HepG2 (cell line): ENCODE measurements around the gene POP5. TPM values are rescaled to one million over a fixed set of nuclear protein-coding genes. Genes with fewer than 3 reads are reported as not detected.
A peak's percentile ranks its signal among the peaks of the same experiment; 100 is the strongest.

Experiments
- AGO2 ChIP-seq: fragments of 200-400 bp; formaldehyde crosslinking; optimal IDR thresholded peaks from 2 replicates; pipeline ENCODE3; 2017; ENCODE audit warnings: mild to moderate bottlenecking, low read depth, low read length, moderate library complexity
- FOXK1 ChIP-seq: sonication (generic); formaldehyde crosslinking; IDR thresholded peaks from 2 replicates; pipeline ENCODE4 v1.4.0; 2020; ENCODE audit warnings: low read depth, missing genetic modification reagents, borderline replicate concordance
- NCOA2 ChIP-seq: sonication (generic); formaldehyde crosslinking; IDR thresholded peaks from 2 replicates; pipeline ENCODE4 v1.8.0; 2022; ENCODE audit warnings: inconsistent platforms
- NFIC ChIP-seq: IDR thresholded peaks from 2 replicates; pipeline ENCODE4 v1.6.1; 2012; ENCODE audit warnings: mild to moderate bottlenecking, low read length, inconsistent platforms
- POLR2AphosphoS2 ChIP-seq: IDR thresholded peaks from 2 replicates; pipeline ENCODE4 v1.6.1; 2011; ENCODE audit warnings: low read depth, low read length, improper control_type of control experiment
- SNRNP70 ChIP-seq: fragments of 200-400 bp; formaldehyde crosslinking; IDR thresholded peaks from 2 replicates; pipeline ENCODE4 v1.6.1; 2017; ENCODE audit warnings: mild to moderate bottlenecking, low read depth, low read length, moderate library complexity
- SP4 ChIP-seq: sonication (generic); formaldehyde crosslinking; IDR thresholded peaks from 2 replicates; pipeline ENCODE4 v1.8.1; 2023; ENCODE audit warnings: mild to moderate bottlenecking, missing genetic modification reagents
- TEAD3 ChIP-seq: optimal IDR thresholded peaks from 2 replicates; pipeline ENCODE3; 2016; ENCODE audit warnings: borderline replicate concordance
- ZNF558 ChIP-seq: sonication (generic); formaldehyde crosslinking; IDR thresholded peaks from 2 replicates; pipeline ENCODE4 v1.9.0; 2022; ENCODE audit warnings: mild to moderate bottlenecking, missing genetic modification reagents, borderline replicate concordance
- ZNF589 ChIP-seq: sonication (generic); formaldehyde crosslinking; conservative IDR thresholded peaks from 2 replicates; pipeline ENCODE4 v1.8.0; 2022; ENCODE audit warnings: mild to moderate bottlenecking, moderate library complexity, missing genetic modification reagents
- ZNF619 ChIP-seq: sonication (generic); formaldehyde crosslinking; IDR thresholded peaks from 2 replicates; pipeline ENCODE4 v1.4.0; 2020; ENCODE audit warnings: mild to moderate bottlenecking, missing genetic modification reagents
- ZNF83 ChIP-seq: sonication (generic); formaldehyde crosslinking; IDR thresholded peaks from 2 replicates; pipeline ENCODE4 v1.4.0; 2020; ENCODE audit warnings: missing genetic modification reagents, mild to moderate bottlenecking, borderline replicate concordance
- polyA plus RNA-seq, 8 experiments: library from polyadenylated mRNA; depleted of rRNA in 3 of 8; stranded (reverse) in 7 of 8; unstranded in 1 of 8; fragments of >200 nt; fragmentation: Illumina TruSeq in 4 of 8; extraction: Trizol in 4 of 8; gene quantifications; 2 replicates each; pipeline versions ENCODE4 v1.2.1 to v1.2.3, GENCODE V29; 2011 to 2016; ENCODE audit warnings: low read depth in 4 of 8, missing spikeins in 1 of 8, mixed read lengths in 1 of 8; ENCODE audit not compliant: insufficient read depth in 1 of 8
- total RNA-seq, 5 experiments: library from RNA; depleted of rRNA; stranded (reverse); fragments of >200 nt; fragmentation: Illumina TruSeq; extraction: Trizol; gene quantifications; 2 replicates each; pipeline ENCODE4 v1.2.3, GENCODE V29; 2016; ENCODE audit warnings: low read depth in 1 of 5
- TF ChIP-seq, protein P1 (sequence below): sonication (generic); formaldehyde crosslinking; IDR thresholded peaks from 2 replicates; pipeline ENCODE4 v1.5.0; 2020; ENCODE audit warnings: mild to moderate bottlenecking, missing genetic modification reagents, borderline replicate concordance
- TF ChIP-seq, protein P2 (sequence below): sonication (generic); formaldehyde crosslinking; IDR thresholded peaks from 2 replicates; pipeline ENCODE4 v1.5.0; 2020; ENCODE audit warnings: missing genetic modification reagents
- TF ChIP-seq, protein P3 (sequence below): sonication (generic); formaldehyde crosslinking; IDR thresholded peaks from 2 replicates; pipeline ENCODE4 v1.4.0; 2020; ENCODE audit warnings: missing genetic modification reagents, low read depth, mild to moderate bottlenecking, borderline replicate concordance

Gene POP5
- total and polyA plus RNA-seq, 2 of the 13 experiments (the other 11 are each of a cell fraction or from before 2014, with no cell fraction given): 45.6 to 61.3 TPM

DNA sequence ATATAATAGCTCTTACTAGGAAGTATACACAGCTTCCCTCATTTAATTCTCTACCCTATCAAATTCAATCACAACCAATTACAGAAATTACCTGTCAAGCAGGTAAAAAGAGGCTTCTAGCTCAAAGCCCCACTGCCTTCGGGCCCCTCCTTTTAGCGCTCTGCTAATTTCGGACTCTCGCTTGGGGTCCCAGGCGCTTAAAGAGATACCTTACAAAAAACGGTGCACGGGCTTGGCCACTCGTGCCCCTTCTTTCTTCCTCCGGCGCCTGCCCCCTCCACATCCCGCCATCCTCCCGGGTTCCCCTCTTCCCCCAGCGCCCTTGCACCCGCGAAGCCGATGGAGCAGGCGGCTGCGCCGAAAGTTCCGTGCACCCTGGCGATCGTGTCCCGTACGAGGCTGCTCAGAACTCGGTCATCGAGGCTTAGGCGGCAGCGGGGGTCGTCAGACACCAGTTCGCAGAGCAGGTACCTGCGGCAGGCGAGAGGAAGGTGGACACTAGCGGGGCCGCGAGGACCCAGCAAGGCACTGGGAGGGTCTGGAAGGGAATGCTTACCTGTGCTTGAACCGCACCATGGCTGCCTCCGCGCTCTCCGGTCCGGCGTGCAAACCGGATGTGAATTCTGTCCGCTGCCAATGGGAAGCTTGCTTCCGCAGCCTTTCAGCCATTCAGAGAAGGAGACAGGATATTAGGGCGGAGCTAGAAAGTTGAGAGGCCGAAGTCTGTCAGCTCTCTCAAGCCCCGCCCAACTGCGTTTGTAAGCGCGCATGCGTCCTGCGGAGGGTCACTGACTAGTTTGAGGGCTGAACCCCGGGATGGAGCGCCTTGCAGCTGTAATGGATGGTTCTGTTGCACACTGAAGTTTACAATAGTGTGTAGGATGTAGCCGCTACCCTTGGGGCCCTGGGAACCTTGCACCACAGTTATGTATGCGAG is at the start of gene POP5 (continued):
- TF ChIP-seq, protein P1, sequence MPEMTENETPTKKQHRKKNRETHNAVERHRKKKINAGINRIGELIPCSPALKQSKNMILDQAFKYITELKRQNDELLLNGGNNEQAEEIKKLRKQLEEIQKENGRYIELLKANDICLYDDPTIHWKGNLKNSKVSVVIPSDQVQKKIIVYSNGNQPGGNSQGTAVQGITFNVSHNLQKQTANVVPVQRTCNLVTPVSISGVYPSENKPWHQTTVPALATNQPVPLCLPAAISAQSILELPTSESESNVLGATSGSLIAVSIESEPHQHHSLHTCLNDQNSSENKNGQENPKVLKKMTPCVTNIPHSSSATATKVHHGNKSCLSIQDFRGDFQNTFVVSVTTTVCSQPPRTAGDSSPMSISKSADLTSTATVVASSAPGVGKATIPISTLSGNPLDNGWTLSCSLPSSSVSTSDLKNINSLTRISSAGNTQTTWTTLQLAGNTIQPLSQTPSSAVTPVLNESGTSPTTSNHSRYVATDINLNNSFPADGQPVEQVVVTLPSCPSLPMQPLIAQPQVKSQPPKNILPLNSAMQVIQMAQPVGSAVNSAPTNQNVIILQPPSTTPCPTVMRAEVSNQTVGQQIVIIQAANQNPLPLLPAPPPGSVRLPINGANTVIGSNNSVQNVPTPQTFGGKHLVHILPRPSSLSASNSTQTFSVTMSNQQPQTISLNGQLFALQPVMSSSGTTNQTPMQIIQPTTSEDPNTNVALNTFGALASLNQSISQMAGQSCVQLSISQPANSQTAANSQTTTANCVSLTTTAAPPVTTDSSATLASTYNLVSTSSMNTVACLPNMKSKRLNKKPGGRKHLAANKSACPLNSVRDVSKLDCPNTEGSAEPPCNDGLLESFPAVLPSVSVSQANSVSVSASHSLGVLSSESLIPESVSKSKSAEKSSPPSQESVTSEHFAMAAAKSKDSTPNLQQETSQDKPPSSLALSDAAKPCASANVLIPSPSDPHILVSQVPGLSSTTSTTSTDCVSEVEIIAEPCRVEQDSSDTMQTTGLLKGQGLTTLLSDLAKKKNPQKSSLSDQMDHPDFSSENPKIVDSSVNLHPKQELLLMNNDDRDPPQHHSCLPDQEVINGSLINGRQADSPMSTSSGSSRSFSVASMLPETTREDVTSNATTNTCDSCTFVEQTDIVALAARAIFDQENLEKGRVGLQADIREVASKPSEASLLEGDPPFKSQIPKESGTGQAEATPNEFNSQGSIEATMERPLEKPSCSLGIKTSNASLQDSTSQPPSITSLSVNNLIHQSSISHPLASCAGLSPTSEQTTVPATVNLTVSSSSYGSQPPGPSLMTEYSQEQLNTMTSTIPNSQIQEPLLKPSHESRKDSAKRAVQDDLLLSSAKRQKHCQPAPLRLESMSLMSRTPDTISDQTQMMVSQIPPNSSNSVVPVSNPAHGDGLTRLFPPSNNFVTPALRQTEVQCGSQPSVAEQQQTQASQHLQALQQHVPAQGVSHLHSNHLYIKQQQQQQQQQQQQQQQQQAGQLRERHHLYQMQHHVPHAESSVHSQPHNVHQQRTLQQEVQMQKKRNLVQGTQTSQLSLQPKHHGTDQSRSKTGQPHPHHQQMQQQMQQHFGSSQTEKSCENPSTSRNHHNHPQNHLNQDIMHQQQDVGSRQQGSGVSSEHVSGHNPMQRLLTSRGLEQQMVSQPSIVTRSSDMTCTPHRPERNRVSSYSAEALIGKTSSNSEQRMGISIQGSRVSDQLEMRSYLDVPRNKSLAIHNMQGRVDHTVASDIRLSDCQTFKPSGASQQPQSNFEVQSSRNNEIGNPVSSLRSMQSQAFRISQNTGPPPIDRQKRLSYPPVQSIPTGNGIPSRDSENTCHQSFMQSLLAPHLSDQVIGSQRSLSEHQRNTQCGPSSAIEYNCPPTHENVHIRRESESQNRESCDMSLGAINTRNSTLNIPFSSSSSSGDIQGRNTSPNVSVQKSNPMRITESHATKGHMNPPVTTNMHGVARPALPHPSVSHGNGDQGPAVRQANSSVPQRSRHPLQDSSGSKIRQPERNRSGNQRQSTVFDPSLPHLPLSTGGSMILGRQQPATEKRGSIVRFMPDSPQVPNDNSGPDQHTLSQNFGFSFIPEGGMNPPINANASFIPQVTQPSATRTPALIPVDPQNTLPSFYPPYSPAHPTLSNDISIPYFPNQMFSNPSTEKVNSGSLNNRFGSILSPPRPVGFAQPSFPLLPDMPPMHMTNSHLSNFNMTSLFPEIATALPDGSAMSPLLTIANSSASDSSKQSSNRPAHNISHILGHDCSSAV (CRISPR knock-in tag): no peak
- no peak for TF ChIP-seq ZNF589
- TF ChIP-seq ZNF83 (CRISPR knock-in tag): no peak
- no peak for TF ChIP-seq FOXK1 (CRISPR knock-in tag)
- peak; percentile 41 for TF ChIP-seq TEAD3 (CRISPR knock-in tag)
- TF ChIP-seq, protein P2, sequence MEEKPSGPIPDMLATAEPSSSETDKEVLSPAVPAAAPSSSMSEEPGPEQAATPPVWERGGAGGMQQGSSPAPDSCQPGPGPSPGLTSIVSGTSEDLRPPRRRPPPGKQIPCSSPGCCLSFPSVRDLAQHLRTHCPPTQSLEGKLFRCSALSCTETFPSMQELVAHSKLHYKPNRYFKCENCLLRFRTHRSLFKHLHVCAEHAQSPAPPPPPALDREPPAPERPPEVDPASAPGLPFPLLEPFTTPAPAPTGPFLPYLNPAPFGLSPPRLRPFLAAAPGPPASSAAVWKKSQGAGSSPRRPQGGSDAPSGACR (CRISPR knock-in tag): 0 out of 2 replicates have a peak, but pooled peaks have one; percentile 52
- no peak for TF ChIP-seq NFIC
- TF ChIP-seq POLR2AphosphoS2: peak; percentile 79; the same call in 1 of the 2 replicates
- TF ChIP-seq ZNF619 (CRISPR knock-in tag): peak; percentile 76; the same call in 1 of the 2 replicates
- TF ChIP-seq SP4 (CRISPR knock-in tag): peak; percentile 88; the same call in 1 of the 2 replicates
- TF ChIP-seq ZNF558 (CRISPR knock-in tag): no peak
- 0 out of 2 replicates have a peak, but pooled peaks have one; percentile 29 for TF ChIP-seq NCOA2
- TF ChIP-seq SNRNP70: no peak
- TF ChIP-seq AGO2: peak; percentile 96
- TF ChIP-seq, protein P3, sequence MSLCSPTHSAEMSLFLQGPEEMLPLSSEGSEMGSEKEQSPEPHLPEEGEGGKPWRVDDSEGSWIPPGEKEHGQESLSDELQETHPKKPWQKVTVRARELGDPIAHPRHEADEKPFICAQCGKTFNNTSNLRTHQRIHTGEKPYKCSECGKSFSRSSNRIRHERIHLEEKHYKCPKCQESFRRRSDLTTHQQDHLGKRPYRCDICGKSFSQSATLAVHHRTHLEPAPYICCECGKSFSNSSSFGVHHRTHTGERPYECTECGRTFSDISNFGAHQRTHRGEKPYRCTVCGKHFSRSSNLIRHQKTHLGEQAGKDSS (CRISPR knock-in tag): 0 out of 2 replicates have a peak, but pooled peaks have one; percentile 19
